H1 (cell line): ENCODE results near the gene YIPF5. TPM values are rescaled to one million over a fixed set of nuclear protein-coding genes. Genes with fewer than 3 reads are reported as not detected.

ENCODE experiments used
- CTCF ChIA-PET: fragments of 300-600 bp; sonication (Branson Sonifier 250); formaldehyde crosslinking; loops from one replicate; lab custom pipeline; 2021; ENCODE audit not compliant: partially characterized antibody; lab: Charles Lee
- POLR2A ChIA-PET: fragments of 300-600 bp; sonication (Branson Sonifier 250); formaldehyde crosslinking; loops from one replicate; lab custom pipeline; 2021; ENCODE audit warnings: inconsistent platforms; ENCODE audit not compliant: partially characterized antibody; lab: Charles Lee
- DNase-seq, 2 experiments: peaks; one replicate each; pipeline versions ENCODE4 v3.0.0 to v3.0.0-alpha.2; 2010 to 2022; ENCODE audit warnings: low spot score in 2 of 2, low read depth in 1 of 2, mixed read lengths in 1 of 2
- FAIRE-seq: peaks from 2 replicates; lab custom pipeline; 2011; peaks lifted over from hg19 to GRCh38; lab: Jason Lieb, UNC
- H2AFZ ChIP-seq: 2 replicates; pipeline ENCODE4 v1.8.1; 2012; ENCODE audit warnings: low read length, inconsistent platforms
- H2AK5ac ChIP-seq: 2 replicates; pipeline ENCODE4 v1.6.1; 2013; ENCODE audit warnings: low read depth, low read length
- H2BK120ac ChIP-seq: replicated peaks from 2 replicates; pipeline ENCODE3; 2013; ENCODE audit warnings: low read depth, low read length, inconsistent platforms
- H2BK12ac ChIP-seq: 2 replicates; pipeline ENCODE4 v1.6.1; 2013; ENCODE audit warnings: low read depth, low read length
- H2BK15ac ChIP-seq: 2 replicates; pipeline ENCODE4 v1.6.1; 2013; ENCODE audit warnings: low read length
- H2BK20ac ChIP-seq: 2 replicates; pipeline ENCODE4 v1.6.1; 2013; ENCODE audit warnings: low read length
- H2BK5ac ChIP-seq: 2 replicates; pipeline ENCODE4 v1.6.1; 2013; ENCODE audit warnings: low read depth, low read length
- H3K14ac ChIP-seq: 2 replicates; pipeline ENCODE4 v1.6.1; 2013; ENCODE audit warnings: inconsistent platforms; ENCODE audit not compliant: insufficient read length
- H3K18ac ChIP-seq: 2 replicates; pipeline ENCODE4 v1.6.1; 2013; ENCODE audit warnings: low read length; ENCODE audit errors: extremely low read depth
- H3K23ac ChIP-seq: 2 replicates; pipeline ENCODE4 v1.6.1; 2013; ENCODE audit warnings: inconsistent platforms; ENCODE audit not compliant: insufficient read length
- H3K23me2 ChIP-seq: 2 replicates; pipeline ENCODE4 v1.6.1; 2013; ENCODE audit warnings: low read depth, low read length
- H3K27ac ChIP-seq: 2 replicates; pipeline ENCODE4 v1.6.1; 2011; ENCODE audit warnings: low read depth, low read length, inconsistent platforms
- H3K27me3 ChIP-seq, 4 experiments: replicated peaks in 1 of 4; 1 replicate in 1 of 4; 2 replicates in 3 of 4; pipeline versions ENCODE4 v1.6.1 to v1.8.1; 2011 to 2013; ENCODE audit warnings: low read length in 3 of 4, mild to moderate bottlenecking in 3 of 4, inconsistent platforms in 2 of 4, mixed read lengths in 2 of 4, moderate library complexity in 1 of 4; ENCODE audit not compliant: control insufficient read depth in 3 of 4, insufficient read depth in 3 of 4; ENCODE audit errors: extremely low read depth in 1 of 4
- H3K36me3 ChIP-seq, 4 experiments: 2 replicates each; pipeline versions ENCODE4 v1.6.1 to v1.8.1; 2011 to 2013; ENCODE audit warnings: mild to moderate bottlenecking in 4 of 4, low read length in 3 of 4, moderate library complexity in 2 of 4, control low read depth in 1 of 4, inconsistent platforms in 1 of 4; ENCODE audit not compliant: insufficient read depth in 4 of 4, control insufficient read depth in 2 of 4
- H3K4ac ChIP-seq: replicated peaks from 2 replicates; pipeline ENCODE3; 2013; ENCODE audit warnings: low read length, low read depth, mixed read lengths, inconsistent platforms; ENCODE audit not compliant: insufficient read length
- H3K4me1 ChIP-seq, 4 experiments: replicated peaks in 1 of 4; 1 replicate in 1 of 4; 2 replicates in 3 of 4; pipeline versions ENCODE4 v1.6.1 to v1.8.1; 2011 to 2013; ENCODE audit warnings: low read length in 3 of 4, inconsistent platforms in 2 of 4, mixed read lengths in 1 of 4; ENCODE audit not compliant: insufficient read depth in 4 of 4, control insufficient read depth in 3 of 4
- H3K4me2 ChIP-seq, 2 experiments: 2 replicates each; pipeline versions ENCODE4 v1.6.1 to v1.8.1; 2011 to 2013; ENCODE audit warnings: low read depth in 2 of 2, low read length in 2 of 2, control low read depth in 1 of 2, inconsistent platforms in 1 of 2, mild to moderate bottlenecking in 1 of 2; ENCODE audit not compliant: insufficient read depth in 1 of 2
- H3K4me3 ChIP-seq, 4 experiments: fragments of 200-600, 300-600 bp in 1 of 4; sonication (generic), shearing (Covaris generic), sonication (Bioruptor Twin) in 1 of 4; 2 replicates each; pipeline versions ENCODE4 v1.5.1 to v1.8.1; 2011 to 2016; ENCODE audit warnings: low read length in 4 of 4, low read depth in 3 of 4, control low read depth in 2 of 4, inconsistent platforms in 2 of 4, mild to moderate bottlenecking in 2 of 4, mixed read lengths in 1 of 4, moderate library complexity in 1 of 4; ENCODE audit not compliant: insufficient read depth in 2 of 4; ENCODE audit errors: extremely low read depth in 1 of 4
- H3K56ac ChIP-seq: replicated peaks from 2 replicates; pipeline ENCODE3; 2013; ENCODE audit warnings: low read depth, mild to moderate bottlenecking, mixed read lengths, low read length, inconsistent platforms; ENCODE audit not compliant: insufficient read length
- H3K79me1 ChIP-seq: 2 replicates; pipeline ENCODE4 v1.6.1; 2013; ENCODE audit warnings: low read depth, low read length, control low read depth
- H3K79me2 ChIP-seq, 2 experiments: 2 replicates each; pipeline versions ENCODE4 v1.6.1 to v1.8.1; 2012 to 2013; ENCODE audit warnings: low read length in 2 of 2, mild to moderate bottlenecking in 2 of 2, inconsistent platforms in 1 of 2; ENCODE audit not compliant: insufficient read depth in 2 of 2, control insufficient read depth in 1 of 2
- H3K9ac ChIP-seq, 4 experiments: replicated peaks in 1 of 4; 1 replicate in 1 of 4; 2 replicates in 3 of 4; pipeline versions ENCODE4 v1.6.1 to v1.8.1; 2011 to 2013; ENCODE audit warnings: low read depth in 3 of 4, low read length in 3 of 4, control low read depth in 2 of 4, mild to moderate bottlenecking in 2 of 4, moderate library complexity in 2 of 4, inconsistent platforms in 1 of 4; ENCODE audit errors: extremely low read depth in 1 of 4
- H3K9me3 ChIP-seq, 2 experiments: 2 replicates each; pipeline versions ENCODE4 v1.6.1 to v1.8.1; 2012 to 2013; ENCODE audit warnings: mild to moderate bottlenecking in 2 of 2, moderate library complexity in 2 of 2, control low read depth in 1 of 2, inconsistent platforms in 1 of 2, low read depth in 1 of 2, low read length in 1 of 2, mixed read lengths in 1 of 2; ENCODE audit not compliant: insufficient read depth in 2 of 2
- H4K20me1 ChIP-seq, 2 experiments: replicated peaks in 1 of 2; 2 replicates each; pipeline versions ENCODE3 to v1.8.1; 2011 to 2013; ENCODE audit warnings: inconsistent platforms in 2 of 2, low read length in 2 of 2, mild to moderate bottlenecking in 1 of 2; ENCODE audit not compliant: insufficient read depth in 2 of 2, control insufficient read depth in 1 of 2
- H4K5ac ChIP-seq: 2 replicates; pipeline ENCODE4 v1.6.1; 2013; ENCODE audit warnings: low read length, low read depth, mixed read lengths, inconsistent platforms; ENCODE audit not compliant: insufficient read length
- H4K8ac ChIP-seq: 2 replicates; pipeline ENCODE4 v1.8.0; 2013; ENCODE audit warnings: mild to moderate bottlenecking, moderate library complexity, low read length, inconsistent platforms; ENCODE audit not compliant: insufficient read depth; ENCODE audit errors: extremely low read depth
- H4K91ac ChIP-seq: replicated peaks from 2 replicates; pipeline ENCODE3; 2013; ENCODE audit warnings: low read length, mixed read lengths, inconsistent platforms; ENCODE audit not compliant: insufficient read length
- BACH1 ChIP-seq: IDR thresholded peaks from 2 replicates; pipeline ENCODE4 v1.6.1; 2012; ENCODE audit warnings: low read length, improper control_type of control experiment
- CBX8 ChIP-seq: fragments of 300-800, 300-1000 bp; sonication (generic); IDR thresholded peaks from 2 replicates; pipeline ENCODE4 v1.7.1; 2016; ENCODE audit warnings: low read depth, low read length, borderline replicate concordance
- CHD2 ChIP-seq: IDR thresholded peaks from 2 replicates; pipeline ENCODE4 v1.6.1; 2012; ENCODE audit warnings: low read length, improper control_type of control experiment
- CREB1 ChIP-seq: IDR thresholded peaks from 2 replicates; pipeline ENCODE4 v1.6.1; 2012; ENCODE audit warnings: inconsistent platforms
- FOSL1 ChIP-seq: IDR thresholded peaks from 2 replicates; pipeline ENCODE4 v1.6.1; 2011; ENCODE audit warnings: mild to moderate bottlenecking, low read depth, low read length, moderate library complexity; ENCODE audit not compliant: insufficient read depth
- GABPA ChIP-seq: IDR thresholded peaks from 2 replicates; pipeline ENCODE4 v1.6.1; 2011; ENCODE audit warnings: mild to moderate bottlenecking, low read length, moderate library complexity, borderline replicate concordance; ENCODE audit not compliant: insufficient read depth
- HDAC6 ChIP-seq: IDR thresholded peaks from one replicate; pipeline ENCODE4 v1.7.1; 2012; ENCODE audit warnings: low read depth, mild to moderate bottlenecking, inconsistent platforms, low read length, moderate library complexity
- RAD21 ChIP-seq, 2 experiments: IDR thresholded peaks in 1 of 2; conservative IDR thresholded peaks in 1 of 2; 2 replicates each; pipeline ENCODE4 v1.6.1; 2011; ENCODE audit warnings: low read depth in 2 of 2, low read length in 2 of 2, improper control_type of control experiment in 1 of 2, inconsistent platforms in 1 of 2, mild to moderate bottlenecking in 1 of 2, moderate library complexity in 1 of 2
- RFX5 ChIP-seq: IDR thresholded peaks from 2 replicates; pipeline ENCODE4 v1.6.1; 2011; ENCODE audit warnings: low read depth, low read length, improper control_type of control experiment, borderline replicate concordance
- SAP30 ChIP-seq: fragments of 300-600 bp; sonication (generic); IDR thresholded peaks from 2 replicates; pipeline ENCODE4 v1.7.1; 2012; ENCODE audit warnings: low read length, moderate library complexity, mild to moderate bottlenecking, inconsistent platforms; ENCODE audit not compliant: insufficient read depth, insufficient replicate concordance
- SP2 ChIP-seq: IDR thresholded peaks from 2 replicates; pipeline ENCODE4 v1.6.1; 2012; ENCODE audit warnings: mild to moderate bottlenecking, low read length, inconsistent platforms
- SRF ChIP-seq: IDR thresholded peaks from 2 replicates; pipeline ENCODE4 v1.6.1; 2011; ENCODE audit warnings: mild to moderate bottlenecking, low read depth, low read length, moderate library complexity
- TAF7 ChIP-seq: optimal IDR thresholded peaks from 2 replicates; pipeline ENCODE3; 2011; ENCODE audit warnings: low read depth, mild to moderate bottlenecking, inconsistent platforms, low read length, moderate library complexity, borderline replicate concordance
- TCF12 ChIP-seq: IDR thresholded peaks from 2 replicates; pipeline ENCODE4 v1.6.1; 2011; ENCODE audit warnings: low read depth, mild to moderate bottlenecking, low read length
- WGBS, 2 experiments: shearing (Covaris generic) in 1 of 2; methylation state at CpG; one replicate each; pipeline versions ENCODE4 v1.1.6 to v1.1.7; 2013 to 2015; ENCODE audit warnings: low lambda C conversion rate in 2 of 2, mixed read lengths in 2 of 2, inconsistent platforms in 1 of 2, low coverage in 1 of 2, missing lambda C conversion rate in 1 of 2; ENCODE audit not compliant: insufficient replicate concordance in 2 of 2, insufficient coverage in 1 of 2, insufficient read length in 1 of 2; ENCODE audit errors: extremely low coverage in 1 of 2, missing lambda C conversion rate in 1 of 2; 5-methylcytosine and 5-hydroxymethylcytosine counted together
- polyA plus RNA-seq, 7 experiments: library from polyadenylated mRNA; depleted of rRNA in 3 of 7; stranded (reverse) in 5 of 7; unstranded in 2 of 7; fragments of >200 nt in 5 of 7; fragments of 200-250 nt in 2 of 7; gene quantifications; 1 replicate in 5 of 7; 2 replicates in 1 of 7; 4 replicates in 1 of 7; pipeline versions ENCODE4 v1.2.1 to v1.2.3, GENCODE V29; 2011 to 2013; ENCODE audit warnings: missing spikeins in 2 of 7, mixed read lengths in 2 of 7
- total RNA-seq: library from RNA; stranded (reverse); fragmentation: NEBNext Ultra II Directional; extraction: Animal tissue kit (Norgen Biotek cat#: 25700); gene quantifications from 2 replicates; pipeline ENCODE4 v1.2.1, GENCODE V29; 2021

YIPF5 gene
- total and polyA plus RNA-seq, 2 of the 8 experiments (the other 6 are each of a cell fraction or from before 2014, with no cell fraction given): 27.6 to 33.6 TPM

DNA sequence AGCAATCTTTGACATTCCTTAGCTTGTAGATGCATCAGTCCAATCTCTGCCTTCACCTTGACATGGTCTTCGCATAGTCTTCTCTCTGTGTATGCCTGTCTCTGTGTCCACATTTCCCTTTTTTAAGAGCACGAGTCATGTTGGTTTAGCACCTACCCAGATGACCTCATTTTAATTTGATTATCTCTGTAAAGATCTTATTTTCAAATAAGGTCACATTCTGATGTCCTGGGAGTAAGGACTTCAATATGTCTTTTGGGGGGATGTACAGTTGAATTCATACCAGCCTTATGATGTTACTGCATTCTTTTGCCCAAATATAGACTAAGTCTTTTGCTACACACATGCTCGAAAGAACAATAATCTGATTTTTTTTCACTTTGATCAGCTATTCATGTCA lies 7.1 kb upstream of the YIPF5 start:
- FAIRE-seq: no peak
- Histone ChIP-seq H3K4ac (no peak overlapping the region), H3K56ac (no peak overlapping the region), H3K23ac (no peak overlapping the region), H2BK5ac (no peak overlapping the region), H3K14ac (no peak overlapping the region), H3K23me2 (no peaks in the 10 kb centered on the region), H4K8ac (no peak overlapping the region), H3K4me1 (no peaks in the 10 kb centered on the region), H4K20me1 (no peaks in the 10 kb centered on the region), H3K79me2 (no peaks in the 10 kb centered on the region), H3K27ac (no peak overlapping the region), H3K36me3 (no peaks in the 10 kb centered on the region), H2AK5ac (no peak overlapping the region), H3K9me3 (no peaks in the 10 kb centered on the region), H3K79me1 (no peaks in the 10 kb centered on the region), H3K27me3 (no peaks in the 10 kb centered on the region), H4K5ac (no peak overlapping the region), H2BK12ac (no peak overlapping the region), H2BK20ac (no peak overlapping the region), H3K9ac (no peak overlapping the region), H4K91ac (no peak overlapping the region), H3K18ac (no peak overlapping the region), H3K4me3 (no peak overlapping the region), H2AFZ (no peak overlapping the region), H3K4me2 (no peak overlapping the region), H2BK120ac (no peak overlapping the region), H2BK15ac (no peak overlapping the region)
- POLR2A ChIA-PET: no interaction called here
- no peak for TF ChIP-seq CBX8
- no peak for TF ChIP-seq HDAC6
- no peak for TF ChIP-seq CREB1
- no peak for TF ChIP-seq TCF12
- TF ChIP-seq BACH1: no peak
- no peak for TF ChIP-seq RFX5
- TF ChIP-seq SP2: no peak
- no peak for TF ChIP-seq CHD2
- no peak for TF ChIP-seq RAD21 (IDR thresholded peaks at IDR 0.05 in 1 of 2, conservative IDR thresholded peaks at IDR 0.05 in 1 of 2; ENCODE audit: low read depth in 2 of 2, low read length in 2 of 2)
- no peak for TF ChIP-seq FOSL1
- no peak for TF ChIP-seq SRF
- TF ChIP-seq GABPA: no peak
- no peak for TF ChIP-seq TAF7
- no peak for TF ChIP-seq SAP30
- 88% methylated on average over 3 of the region's 3 CpGs; no CpG with 5 or more reads in 1 of the 2 experiments for WGBS, 2 experiments
- CTCF ChIA-PET: interaction anchor here (0.9 kb wide), 1 partner anchor 1648 kb away, joined by 3 read pairs; no protein-coding TSS in a partner anchor
- DNase-seq: no peak
